Large intestine (tissue), 3 donors: ENCODE results near the gene LRRC58. TPM values are rescaled to one million over a fixed set of nuclear protein-coding genes. Genes with fewer than 3 reads are reported as not detected.

Source experiments
- DNase-seq, 2 donors: peaks; one replicate each; pipeline versions ENCODE4 v3.0.0 to v3.0.0-alpha.2; 2013
- H3K27ac ChIP-seq: one replicate; pipeline ENCODE4 v1.5.1; 2013; ENCODE audit warnings: low read length
- H3K27me3 ChIP-seq: 2 replicates; pipeline ENCODE4 v1.6.1; 2013; ENCODE audit warnings: low read length; ENCODE audit not compliant: control insufficient read depth, insufficient read depth
- H3K36me3 ChIP-seq: 2 replicates; pipeline ENCODE4 v1.6.1; 2013; ENCODE audit warnings: low read length; ENCODE audit not compliant: control insufficient read depth, insufficient read depth
- H3K4me1 ChIP-seq: one replicate; pipeline ENCODE4 v1.6.1; 2013; ENCODE audit warnings: low read length; ENCODE audit not compliant: control insufficient read depth, insufficient read depth
- H3K4me3 ChIP-seq: one replicate; pipeline ENCODE4 v1.5.1; 2013; ENCODE audit warnings: low read length
- H3K9me3 ChIP-seq: one replicate; pipeline ENCODE4 v1.6.1; 2013; ENCODE audit warnings: mild to moderate bottlenecking, low read depth, low read length, moderate library complexity; ENCODE audit not compliant: control insufficient read depth
- WGBS: methylation state at CpG from one replicate; pipeline ENCODE4 v1.1.5; 2013; ENCODE audit warnings: low lambda C conversion rate; ENCODE audit not compliant: insufficient coverage; 5-methylcytosine and 5-hydroxymethylcytosine counted together
- polyA plus RNA-seq: library from polyadenylated mRNA; unstranded; fragments of 120-200 nt; gene quantifications from one replicate; pipeline ENCODE4 v1.2.1, GENCODE V29; 2013

The LRRC58 gene
- polyA plus RNA-seq, 1 donor: 23.0 TPM

DNA sequence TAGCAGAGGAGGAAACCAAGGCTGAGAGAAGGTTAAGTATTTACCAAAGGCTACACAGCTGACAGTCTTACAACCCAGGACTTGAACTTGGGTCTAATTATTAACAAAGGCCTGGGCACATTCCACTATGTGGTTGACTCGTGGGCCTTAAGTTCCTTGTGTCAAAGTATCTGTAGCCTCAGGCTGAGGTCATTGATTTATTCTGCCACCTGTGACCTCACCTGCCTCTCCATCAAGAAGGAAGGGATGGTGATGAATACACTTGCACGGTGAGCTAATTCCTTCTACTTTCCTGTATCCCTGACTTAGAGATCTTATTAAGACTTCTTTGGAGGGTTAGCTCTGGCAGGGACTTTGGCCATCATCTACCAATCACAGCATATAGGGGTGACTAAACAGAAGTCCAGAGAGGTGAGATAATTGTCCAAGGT lies 19.9 kb upstream of the LRRC58 start:
- no peaks in the 10 kb centered on the region for H3K4me1 ChIP-seq
- DNase-seq: peak; percentile 55 to 78
- no CpG with 5 or more reads among the region's 2 CpGs for WGBS
- no peaks in the 10 kb centered on the region for H3K36me3 ChIP-seq
- H3K9me3 ChIP-seq: no peaks in the 10 kb centered on the region
- no peaks in the 10 kb centered on the region for H3K27me3 ChIP-seq
- H3K4me3 ChIP-seq: no peak overlapping the region
- H3K27ac ChIP-seq: no peak overlapping the region

DNA sequence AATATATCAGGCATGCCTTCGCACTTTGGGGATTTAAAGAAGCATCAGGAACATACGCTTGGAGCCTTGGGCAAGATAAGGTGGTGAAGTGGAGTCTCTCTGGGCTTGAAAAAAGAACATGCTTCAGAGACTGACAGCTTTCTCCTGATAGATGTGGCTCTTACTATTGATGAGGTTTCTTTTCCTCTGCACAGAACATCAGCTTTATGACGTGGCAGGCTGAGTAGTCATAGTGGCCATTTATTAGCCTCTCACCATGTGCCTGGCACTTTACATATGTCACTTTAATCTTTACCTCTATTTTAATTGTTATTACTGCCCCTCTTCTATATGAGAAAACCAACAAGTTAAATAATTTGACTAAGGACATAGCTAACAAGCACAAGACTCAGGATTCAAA lies 19.0 kb upstream of the LRRC58 start:
- no peak for DNase-seq
- Histone ChIP-seq H3K9me3 (no peaks in the 10 kb centered on the region), H3K4me1 (no peaks in the 10 kb centered on the region), H3K27ac (no peak overlapping the region), H3K27me3 (no peaks in the 10 kb centered on the region), H3K36me3 (no peaks in the 10 kb centered on the region), H3K4me3 (no peak overlapping the region)
- WGBS: no CpG with 5 or more reads among the region's 3 CpGs

DNA sequence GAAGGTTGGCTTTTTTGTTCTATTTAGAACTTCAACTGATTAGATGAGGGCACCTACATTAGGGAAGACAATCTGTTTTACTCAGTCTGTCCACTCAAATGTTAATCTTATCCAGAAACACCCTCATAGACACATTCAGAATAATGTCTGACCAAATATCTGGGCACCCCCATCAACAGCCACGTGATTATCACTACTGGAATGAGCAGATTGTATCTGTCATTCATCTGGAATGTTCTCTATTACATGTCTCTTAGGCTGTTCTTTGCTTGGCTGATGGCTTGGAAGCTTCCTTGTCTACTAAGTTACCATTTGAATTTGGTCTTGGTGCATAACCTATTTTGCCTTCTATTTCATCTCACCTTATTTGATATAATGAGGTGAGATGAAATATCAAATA lies 15.7 kb upstream of the LRRC58 start:
- no peaks in the 10 kb centered on the region for H3K36me3 ChIP-seq
- no peak for DNase-seq
- H3K4me3 ChIP-seq: no peak overlapping the region
- H3K9me3 ChIP-seq: no peaks in the 10 kb centered on the region
- H3K4me1 ChIP-seq: no peaks in the 10 kb centered on the region
- WGBS: no CpG with 5 or more reads among the region's 1 CpG
- H3K27ac ChIP-seq: no peak overlapping the region
- H3K27me3 ChIP-seq: no peaks in the 10 kb centered on the region

DNA sequence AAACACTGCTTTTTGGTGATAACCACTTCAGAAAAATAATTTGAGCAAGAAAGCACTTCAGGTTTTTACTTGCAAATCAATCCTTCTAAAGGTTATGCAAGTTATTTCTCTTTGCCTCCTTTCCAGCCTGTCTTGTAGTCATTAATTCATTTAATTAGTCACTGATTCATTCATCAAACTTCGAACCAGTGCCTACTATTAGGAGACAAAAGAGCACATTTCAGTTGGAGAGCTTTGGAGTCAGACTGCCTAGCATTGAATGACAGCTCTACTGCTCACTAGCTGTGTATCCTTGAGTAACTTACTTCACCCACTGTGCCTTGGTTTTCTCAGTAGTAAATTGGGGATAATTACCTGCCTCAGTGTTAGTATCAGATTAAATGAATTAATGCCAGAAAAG lies 14.9 kb upstream of the LRRC58 start:
- no peaks in the 10 kb centered on the region for H3K9me3 ChIP-seq
- WGBS: 83% methylated on average over 1 of the region's 1 CpG
- no peak for DNase-seq
- H3K27ac ChIP-seq: no peak overlapping the region
- H3K4me1 ChIP-seq: no peaks in the 10 kb centered on the region
- no peaks in the 10 kb centered on the region for H3K27me3 ChIP-seq
- H3K4me3 ChIP-seq: no peak overlapping the region
- no peaks in the 10 kb centered on the region for H3K36me3 ChIP-seq

DNA sequence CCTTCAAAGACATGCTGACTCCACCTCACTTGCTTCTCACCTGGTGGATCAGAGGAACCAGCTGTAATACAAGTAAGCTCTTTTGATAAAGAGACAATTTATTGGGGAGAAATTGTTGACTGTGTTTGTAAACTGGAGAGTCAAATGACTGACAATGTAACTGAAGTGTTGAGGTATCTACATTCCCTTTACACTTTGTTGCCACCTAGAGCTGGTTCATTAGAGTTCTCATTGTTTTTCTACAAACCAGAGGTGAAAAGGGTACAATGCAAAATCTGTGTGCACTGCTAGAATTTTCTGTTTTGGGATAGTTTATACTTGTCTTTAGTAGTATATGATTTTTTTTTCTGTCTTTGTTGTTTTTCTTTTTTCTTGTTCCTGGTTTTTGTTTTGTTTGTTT lies 8.7 kb upstream of the LRRC58 start:
- Histone ChIP-seq H3K4me1 (no peaks in the 10 kb centered on the region), H3K36me3 (no peaks in the 10 kb centered on the region), H3K4me3 (no peak overlapping the region), H3K27ac (no peak overlapping the region), H3K27me3 (peaks cover 3% of the 10 kb centered on the region), H3K9me3 (no peaks in the 10 kb centered on the region)
- no peak for DNase-seq

DNA sequence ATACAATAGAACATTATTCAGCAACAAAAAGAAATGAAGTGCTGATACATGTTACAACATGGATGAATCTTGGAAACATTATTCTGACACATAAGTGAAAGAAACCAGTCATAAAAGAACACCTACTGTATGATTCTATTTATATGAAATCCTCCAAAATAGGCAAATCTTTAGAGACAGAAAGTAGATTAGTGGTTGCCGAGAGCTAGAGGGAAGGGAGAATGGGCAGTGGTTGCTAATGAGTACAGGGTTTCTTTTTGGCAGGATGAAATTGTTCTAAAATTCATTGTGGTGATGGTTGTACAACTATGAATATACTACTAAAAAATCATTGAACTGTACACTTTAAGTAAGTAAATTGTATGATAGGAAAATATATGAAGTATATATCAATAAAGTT lies 6.3 kb upstream of the LRRC58 start:
- H3K4me3 ChIP-seq: no peak overlapping the region
- no peak overlapping the region for H3K27ac ChIP-seq
- DNase-seq: no peak
- H3K36me3 ChIP-seq: no peaks in the 10 kb centered on the region
- no peaks in the 10 kb centered on the region for H3K9me3 ChIP-seq
- H3K27me3 ChIP-seq: peaks cover 3% of the 10 kb centered on the region
- no CpG with 5 or more reads among the region's 1 CpG for WGBS
- no peaks in the 10 kb centered on the region for H3K4me1 ChIP-seq

DNA sequence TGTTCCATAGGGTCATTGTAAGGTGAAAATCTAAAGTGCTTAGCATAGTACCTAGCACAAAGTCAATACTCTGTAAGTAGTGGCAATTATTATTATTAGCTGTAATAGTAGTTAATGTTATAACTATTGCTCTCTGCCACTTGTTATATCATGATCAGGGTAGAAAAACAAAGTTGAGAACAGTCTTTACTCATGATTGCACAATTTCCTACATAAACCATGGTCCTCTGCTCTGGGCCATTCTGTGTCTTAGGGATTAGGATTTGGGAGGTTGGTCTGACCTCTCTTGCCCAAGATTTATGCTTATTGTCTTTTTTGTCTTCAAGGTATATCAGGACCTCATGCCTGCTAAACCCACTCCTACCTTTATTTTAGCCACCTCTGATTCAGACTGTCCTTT lies 4.3 kb upstream of the LRRC58 start:
- DNase-seq: no peak
- H3K4me3 ChIP-seq: no peak overlapping the region
- no peaks in the 10 kb centered on the region for H3K9me3 ChIP-seq
- no peaks in the 10 kb centered on the region for H3K4me1 ChIP-seq
- peaks cover 3% of the 10 kb centered on the region for H3K27me3 ChIP-seq
- no peak overlapping the region for H3K27ac ChIP-seq
- H3K36me3 ChIP-seq: no peaks in the 10 kb centered on the region

DNA sequence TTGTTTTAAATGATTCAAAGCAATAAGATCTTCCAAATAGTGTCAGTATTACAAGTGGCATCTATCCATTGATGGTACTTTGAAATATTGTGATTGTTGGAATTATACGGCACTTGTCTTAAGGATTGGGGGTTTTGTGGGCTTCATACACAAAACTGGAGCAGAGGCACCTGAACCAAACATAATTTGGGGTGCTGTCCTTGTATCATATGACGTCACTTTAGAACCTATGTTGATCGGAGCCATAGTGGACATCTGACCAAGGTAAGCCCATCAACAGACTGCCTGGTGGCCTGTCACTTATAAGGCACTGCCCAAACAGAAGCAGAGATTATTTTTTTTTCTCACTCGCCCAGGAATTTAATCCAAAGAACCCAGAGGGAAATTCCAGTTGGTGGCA lies 2.9 kb upstream of the LRRC58 start:
- DNase-seq: no peak
- no CpG with 5 or more reads among the region's 4 CpGs for WGBS
- no peak overlapping the region for H3K4me3 ChIP-seq

DNA sequence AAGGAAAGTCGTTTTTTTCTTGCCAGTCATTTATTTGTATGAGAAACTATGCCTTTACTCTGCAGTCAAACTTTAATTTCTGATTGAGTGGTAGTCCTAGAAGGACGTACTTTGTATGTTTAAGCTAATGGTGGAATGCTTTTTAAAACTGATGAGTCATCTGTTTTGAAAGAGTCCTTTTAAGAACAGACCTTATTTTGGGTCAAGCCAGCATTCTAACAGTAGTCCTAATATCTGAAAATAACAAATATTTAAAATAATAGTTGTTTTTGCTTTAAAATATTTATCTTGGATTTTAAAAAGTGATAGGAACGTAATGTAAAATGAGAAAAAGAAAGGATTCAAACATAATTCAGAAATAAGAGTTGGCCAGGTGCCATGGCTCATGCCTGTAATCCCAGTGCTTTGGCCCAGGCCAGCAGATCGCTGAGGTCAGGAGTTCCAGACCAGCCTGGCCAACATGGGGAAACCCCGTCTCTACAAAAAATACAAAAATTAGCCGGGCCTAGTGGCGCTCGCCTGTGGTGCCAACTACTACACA lies 1.3 kb upstream of the LRRC58 start:
- no peak for DNase-seq
- Histone ChIP-seq H3K36me3 (no peaks in the 10 kb centered on the region), H3K27me3 (no peaks in the 10 kb centered on the region), H3K4me3 (no peak overlapping the region), H3K4me1 (peaks cover 7% of the 10 kb centered on the region), H3K27ac (no peak overlapping the region), H3K9me3 (no peaks in the 10 kb centered on the region)
- WGBS: 94% methylated on average over 4 of the region's 8 CpGs

More for the DNA sequence above, 2.9 kb upstream of the LRRC58 start:
- no peak overlapping the region for H3K27ac ChIP-seq
- H3K9me3 ChIP-seq: no peaks in the 10 kb centered on the region
- H3K4me1 ChIP-seq: peaks cover 7% of the 10 kb centered on the region
- H3K27me3 ChIP-seq: peaks cover 3% of the 10 kb centered on the region
- no peaks in the 10 kb centered on the region for H3K36me3 ChIP-seq

DNA sequence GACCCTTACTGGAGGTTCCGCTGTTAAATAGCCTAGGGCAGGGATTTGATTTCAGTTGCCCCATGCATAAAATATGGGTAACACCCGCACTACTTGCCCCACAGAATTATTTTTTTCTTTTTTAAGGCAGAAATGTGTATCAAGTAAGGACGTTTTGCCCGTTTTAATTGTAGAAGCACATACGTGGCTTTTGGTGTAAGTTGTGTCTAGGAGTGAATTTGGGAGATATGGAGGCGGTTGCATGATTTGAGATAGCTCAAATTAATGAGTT lies 636 bp upstream of the LRRC58 start:
- H3K4me3 ChIP-seq: peak overlapping the region; percentile 90
- H3K27ac ChIP-seq: peak overlapping the region; percentile 91
- H3K9me3 ChIP-seq: no peaks in the 10 kb centered on the region
- H3K36me3 ChIP-seq: no peaks in the 10 kb centered on the region
- H3K27me3 ChIP-seq: no peaks in the 10 kb centered on the region
- no peak for DNase-seq
- 18% methylated on average over 2 of the region's 6 CpGs for WGBS
- H3K4me1 ChIP-seq: peaks cover 7% of the 10 kb centered on the region

DNA sequence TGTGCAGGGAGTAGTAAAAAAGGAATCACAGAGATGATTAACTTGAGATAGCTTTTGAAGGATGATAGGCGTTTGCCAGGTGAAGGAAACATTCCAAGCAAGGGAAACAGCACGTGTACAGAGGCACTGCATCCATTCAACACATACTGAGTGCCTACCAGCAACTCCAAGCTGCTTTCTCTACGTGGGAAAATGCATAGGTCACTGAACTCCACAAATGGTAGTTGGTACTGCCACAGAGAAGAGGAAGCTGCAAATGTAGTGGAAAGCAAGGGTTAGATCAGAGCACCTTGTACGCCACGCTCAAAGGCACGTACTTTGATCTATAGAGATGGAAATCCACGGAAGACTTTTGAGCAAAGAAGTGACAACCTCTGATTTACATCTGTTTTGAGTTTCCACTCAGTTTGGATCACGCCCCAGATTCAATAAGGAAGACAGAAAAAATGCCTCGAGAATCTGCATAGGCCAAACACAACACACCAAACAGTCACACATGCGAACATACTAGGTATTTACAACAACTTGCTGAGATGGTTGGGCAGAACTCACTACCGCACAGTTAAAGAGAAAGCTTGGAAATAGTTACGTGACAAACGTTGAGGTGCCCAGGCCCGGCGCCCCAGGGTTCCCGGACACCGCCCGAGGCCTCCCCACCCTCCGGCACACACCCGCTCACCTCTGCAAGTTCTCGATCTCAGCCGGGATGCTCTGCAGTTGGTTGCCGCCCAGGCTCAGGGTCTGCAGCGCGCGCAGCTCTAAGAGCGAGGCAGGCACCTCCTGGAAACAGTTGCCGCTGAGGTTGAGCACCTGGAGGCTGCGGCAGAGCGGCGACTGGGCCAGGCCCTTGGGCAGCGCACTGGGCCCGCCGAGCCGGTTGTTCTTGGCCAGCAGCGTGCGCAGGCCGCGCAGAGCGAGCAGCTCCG lies 826 bp downstream of the LRRC58 start:
- Histone ChIP-seq H3K4me3 (peak overlapping the region; percentile 90), H3K27me3 (no peaks in the 10 kb centered on the region), H3K27ac (peak overlapping the region; percentile 91), H3K9me3 (no peaks in the 10 kb centered on the region), H3K4me1 (peaks cover 7% of the 10 kb centered on the region), H3K36me3 (peaks cover 2% of the 10 kb centered on the region)
- no peak for DNase-seq
- no CpG with 5 or more reads among the region's 41 CpGs for WGBS
